LNCAP (cell line): Measurements from ENCODE around the gene ZDHHC6.

ENCODE experiments used
- TF ChIP-seq, protein P1 (sequence below): fragments of 450-650 bp; IDR thresholded peaks from 2 replicates; pipeline ENCODE4 v1.5.1; 2017; ENCODE audit warnings: mild to moderate bottlenecking

ZDHHC6 gene

GRCh38 chr10:112438356-112438755 is 8.4 kb downstream of the ZDHHC6 start:
- TF ChIP-seq, protein P1, sequence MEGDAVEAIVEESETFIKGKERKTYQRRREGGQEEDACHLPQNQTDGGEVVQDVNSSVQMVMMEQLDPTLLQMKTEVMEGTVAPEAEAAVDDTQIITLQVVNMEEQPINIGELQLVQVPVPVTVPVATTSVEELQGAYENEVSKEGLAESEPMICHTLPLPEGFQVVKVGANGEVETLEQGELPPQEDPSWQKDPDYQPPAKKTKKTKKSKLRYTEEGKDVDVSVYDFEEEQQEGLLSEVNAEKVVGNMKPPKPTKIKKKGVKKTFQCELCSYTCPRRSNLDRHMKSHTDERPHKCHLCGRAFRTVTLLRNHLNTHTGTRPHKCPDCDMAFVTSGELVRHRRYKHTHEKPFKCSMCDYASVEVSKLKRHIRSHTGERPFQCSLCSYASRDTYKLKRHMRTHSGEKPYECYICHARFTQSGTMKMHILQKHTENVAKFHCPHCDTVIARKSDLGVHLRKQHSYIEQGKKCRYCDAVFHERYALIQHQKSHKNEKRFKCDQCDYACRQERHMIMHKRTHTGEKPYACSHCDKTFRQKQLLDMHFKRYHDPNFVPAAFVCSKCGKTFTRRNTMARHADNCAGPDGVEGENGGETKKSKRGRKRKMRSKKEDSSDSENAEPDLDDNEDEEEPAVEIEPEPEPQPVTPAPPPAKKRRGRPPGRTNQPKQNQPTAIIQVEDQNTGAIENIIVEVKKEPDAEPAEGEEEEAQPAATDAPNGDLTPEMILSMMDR, result no peak

DNA sequence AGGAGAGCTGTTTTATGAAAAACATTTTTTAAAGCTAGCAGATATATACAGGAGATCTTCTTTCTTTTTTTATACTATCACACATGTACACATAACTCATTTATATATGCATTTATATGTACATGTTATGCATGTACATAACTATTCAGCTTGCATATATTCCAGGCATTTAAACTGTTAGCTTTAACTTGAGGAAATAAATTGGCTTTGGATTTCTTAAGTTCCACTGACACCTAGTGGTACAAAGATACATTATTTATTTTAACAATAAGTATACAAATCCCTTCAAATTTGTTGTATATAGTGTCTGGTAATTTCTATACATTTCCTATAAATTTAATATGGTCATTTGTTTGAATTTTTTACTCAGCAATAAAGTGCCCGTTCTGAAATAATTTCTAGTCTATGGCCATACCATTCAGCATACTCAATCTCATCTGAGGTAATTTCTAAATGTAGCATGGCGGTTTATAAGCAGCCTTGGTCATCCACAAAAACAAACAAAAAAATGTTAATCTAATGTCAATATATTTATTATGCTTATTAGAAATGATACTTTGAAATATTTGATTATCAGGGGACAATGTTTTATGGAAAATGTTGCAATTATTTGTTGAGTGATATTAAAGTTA is 11.6 kb downstream of the ZDHHC6 start:
- TF ChIP-seq, protein P1, result peak; percentile 55

DNA sequence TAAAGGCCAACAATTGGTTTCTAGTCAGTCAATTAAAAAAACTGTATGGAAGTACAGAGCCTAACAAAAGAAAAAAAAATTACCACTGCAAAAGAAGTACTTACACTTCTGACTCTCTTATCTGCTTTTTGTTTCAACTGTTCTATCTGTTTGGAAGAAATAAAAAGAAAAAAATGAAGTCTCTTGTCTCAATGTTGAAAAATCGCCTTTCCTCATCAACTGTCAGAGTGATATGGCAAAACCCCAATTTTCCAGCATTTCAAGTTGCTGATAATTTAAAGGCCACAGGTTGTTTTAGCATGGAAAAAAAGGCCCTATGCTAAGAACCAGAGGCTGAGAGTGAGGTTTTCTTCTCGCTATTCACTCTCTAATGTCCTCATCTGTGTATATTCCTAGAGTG is 13.6 kb downstream of the ZDHHC6 start:
- TF ChIP-seq, protein P1, result no peak

GRCh38 chr10:112429654-112430230 is 17.0 kb downstream of the ZDHHC6 start:
- TF ChIP-seq, protein P1, result no peak

- TF ChIP-seq, protein P1, result no peak
These were observed 17.6 kb downstream of the ZDHHC6 start for GRCh38 chr10:112429147-112429546.

DNA sequence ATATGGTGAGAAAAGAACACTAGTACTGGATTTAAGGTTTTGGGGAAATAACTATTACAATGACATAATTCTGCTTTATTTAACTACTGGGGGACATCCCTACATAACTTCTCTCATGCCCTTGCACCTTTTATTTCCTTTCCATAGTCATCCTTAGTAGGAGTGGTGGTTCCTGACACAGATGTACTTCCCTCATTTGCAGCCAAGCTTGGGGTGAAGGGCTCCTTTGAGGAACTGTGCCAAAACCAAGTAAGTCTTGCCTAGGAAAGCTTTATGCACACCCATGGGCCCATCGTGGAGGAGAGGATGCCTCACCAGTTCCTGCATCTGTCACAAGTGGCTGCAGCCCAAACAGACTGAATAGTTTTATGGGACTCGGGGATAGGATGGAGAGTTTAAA is 20.6 kb downstream of the ZDHHC6 start:
- TF ChIP-seq, protein P1, result no peak

DNA sequence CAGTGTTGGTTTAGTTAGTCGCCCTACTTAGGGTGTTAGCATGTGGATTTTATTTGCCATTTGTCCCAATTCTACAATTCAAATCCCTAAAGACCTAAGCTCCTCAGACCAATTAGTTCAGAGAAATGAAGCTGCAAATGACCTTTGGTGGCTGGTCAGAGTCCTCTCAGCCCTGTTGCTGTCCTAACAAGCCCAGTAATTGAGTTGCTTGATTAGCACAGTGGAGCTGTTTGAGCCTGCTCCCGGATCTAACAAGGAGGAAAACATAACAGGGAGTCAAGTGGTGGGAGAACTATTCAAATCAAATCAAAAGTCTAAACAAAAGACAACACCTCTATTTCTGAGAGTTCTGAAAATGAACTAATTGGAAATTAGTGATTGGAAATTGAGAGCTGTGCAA is 22.1 kb downstream of the ZDHHC6 start:
- TF ChIP-seq, protein P1, result no peak
